GM12873 (cell line): ENCODE data around the gene DDX59.

Experiments
- TF ChIP-seq, protein P1 (sequence below): IDR thresholded peaks from 2 replicates; pipeline ENCODE4 v1.5.1; 2012; ENCODE audit warnings: low read depth, mild to moderate bottlenecking, moderate library complexity, low read length, control low read depth; ENCODE audit not compliant: insufficient read depth; ENCODE audit errors: missing control alignments

DDX59 gene

GRCh38 chr1:200681231-200681630 lies 11.5 kb upstream of the DDX59 start:
- TF ChIP-seq, protein P1, sequence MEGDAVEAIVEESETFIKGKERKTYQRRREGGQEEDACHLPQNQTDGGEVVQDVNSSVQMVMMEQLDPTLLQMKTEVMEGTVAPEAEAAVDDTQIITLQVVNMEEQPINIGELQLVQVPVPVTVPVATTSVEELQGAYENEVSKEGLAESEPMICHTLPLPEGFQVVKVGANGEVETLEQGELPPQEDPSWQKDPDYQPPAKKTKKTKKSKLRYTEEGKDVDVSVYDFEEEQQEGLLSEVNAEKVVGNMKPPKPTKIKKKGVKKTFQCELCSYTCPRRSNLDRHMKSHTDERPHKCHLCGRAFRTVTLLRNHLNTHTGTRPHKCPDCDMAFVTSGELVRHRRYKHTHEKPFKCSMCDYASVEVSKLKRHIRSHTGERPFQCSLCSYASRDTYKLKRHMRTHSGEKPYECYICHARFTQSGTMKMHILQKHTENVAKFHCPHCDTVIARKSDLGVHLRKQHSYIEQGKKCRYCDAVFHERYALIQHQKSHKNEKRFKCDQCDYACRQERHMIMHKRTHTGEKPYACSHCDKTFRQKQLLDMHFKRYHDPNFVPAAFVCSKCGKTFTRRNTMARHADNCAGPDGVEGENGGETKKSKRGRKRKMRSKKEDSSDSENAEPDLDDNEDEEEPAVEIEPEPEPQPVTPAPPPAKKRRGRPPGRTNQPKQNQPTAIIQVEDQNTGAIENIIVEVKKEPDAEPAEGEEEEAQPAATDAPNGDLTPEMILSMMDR: no peak

GRCh38 chr1:200676829-200677228 lies 7.1 kb upstream of the DDX59 start:
- TF ChIP-seq, protein P1: no peak

DNA sequence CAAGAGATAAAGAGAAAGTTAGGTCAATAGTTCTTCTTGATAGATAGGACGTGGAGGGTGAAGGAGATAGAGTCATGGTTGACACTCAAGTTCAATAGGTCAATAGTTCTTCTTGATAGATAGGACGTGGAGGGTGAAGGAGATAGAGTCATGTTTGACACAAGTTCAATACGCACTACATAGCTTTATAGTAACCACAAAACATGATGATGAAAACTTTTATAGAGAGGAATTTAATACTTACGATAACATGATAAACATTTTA lies 5.8 kb upstream of the DDX59 start:
- TF ChIP-seq, protein P1: no peak

DNA sequence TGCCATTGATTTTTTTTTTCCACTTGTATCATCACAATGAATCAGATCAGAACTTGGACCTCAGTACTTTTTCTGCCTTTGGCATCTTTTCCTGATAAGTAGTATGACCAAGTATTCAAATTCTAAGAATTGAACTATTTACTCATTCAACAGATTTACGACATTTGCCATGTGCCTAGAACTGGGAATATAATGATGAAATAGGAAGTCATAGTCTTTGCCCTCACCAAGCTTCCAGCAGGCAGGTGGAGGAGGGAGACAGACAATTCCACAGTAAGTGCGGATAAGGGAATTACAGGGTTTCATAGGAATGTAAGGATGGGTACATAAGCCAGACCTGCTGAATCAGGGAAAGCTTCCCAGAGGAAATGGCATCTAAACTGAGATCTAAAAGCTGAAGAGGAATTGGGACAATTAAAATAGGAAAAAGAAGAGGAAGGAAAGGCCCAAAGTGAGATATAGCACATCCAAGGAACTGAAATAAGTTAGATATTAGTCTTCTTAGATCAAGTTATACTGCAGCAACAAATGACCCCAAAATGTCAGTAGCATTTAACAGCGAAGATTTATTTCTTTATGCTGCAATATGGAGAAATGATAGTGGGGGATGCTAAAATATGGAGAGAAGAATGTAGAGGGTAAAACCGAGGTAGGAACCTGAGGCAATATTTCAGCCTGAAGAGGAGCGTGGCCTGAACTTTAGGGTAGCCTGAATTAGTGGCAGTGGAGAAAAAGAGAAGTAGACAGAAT lies 5.3 kb upstream of the DDX59 start:
- TF ChIP-seq, protein P1: no peak

GRCh38 chr1:200673952-200674823 lies 4.5 kb upstream of the DDX59 start:
- TF ChIP-seq, protein P1: no peak

DNA sequence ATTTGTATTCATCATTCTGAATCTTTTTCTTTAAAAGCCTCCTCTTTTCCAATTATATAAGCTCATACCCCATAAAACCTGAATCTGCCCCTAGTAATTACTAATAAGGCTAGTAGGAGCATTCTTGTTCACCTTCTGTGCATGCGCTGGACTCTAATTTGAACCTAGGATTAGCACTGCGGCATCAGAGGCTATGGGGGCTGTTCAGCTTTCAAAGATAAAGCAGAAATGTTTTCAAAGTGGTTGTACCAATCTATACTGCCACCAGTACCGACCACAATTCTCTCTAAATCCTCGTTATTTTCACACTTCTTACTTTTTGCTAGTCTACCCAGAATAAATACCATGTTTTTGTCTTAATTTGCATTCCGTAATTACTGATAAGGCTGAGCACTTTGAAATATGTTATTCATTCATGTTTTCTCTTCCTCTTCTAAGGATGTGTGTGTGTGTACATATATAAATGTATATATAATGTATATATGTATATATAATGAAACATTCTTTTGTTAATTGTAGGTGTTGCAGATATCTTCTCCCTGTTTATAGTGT lies 1.6 kb upstream of the DDX59 start:
- TF ChIP-seq, protein P1: no peak
